GM18519 (cell line): ENCODE data around the gene SCGB1A1.

ENCODE experiments used
- ATAC-seq: cut with Tn5 transposase; IDR thresholded peaks from one replicate; pipeline ENCODE4 v1.9.1; 2021; ENCODE audit warnings: mild to moderate bottlenecking, moderate library complexity; ENCODE audit not compliant: unreplicated experiment, low FRiP score

SCGB1A1 gene

GRCh38 chr11:62419314-62419929, 589 bp downstream of the SCGB1A1 start:
- ATAC-seq: no peak

GRCh38 chr11:62419943-62420342, 1.1 kb downstream of the SCGB1A1 start:
- ATAC-seq: no peak

- no peak for ATAC-seq
These were observed 2.0 kb downstream of the SCGB1A1 start for GRCh38 chr11:62420882-62421281.

- no peak for ATAC-seq
These were observed 3.2 kb downstream of the SCGB1A1 start for GRCh38 chr11:62421996-62422395.

DNA sequence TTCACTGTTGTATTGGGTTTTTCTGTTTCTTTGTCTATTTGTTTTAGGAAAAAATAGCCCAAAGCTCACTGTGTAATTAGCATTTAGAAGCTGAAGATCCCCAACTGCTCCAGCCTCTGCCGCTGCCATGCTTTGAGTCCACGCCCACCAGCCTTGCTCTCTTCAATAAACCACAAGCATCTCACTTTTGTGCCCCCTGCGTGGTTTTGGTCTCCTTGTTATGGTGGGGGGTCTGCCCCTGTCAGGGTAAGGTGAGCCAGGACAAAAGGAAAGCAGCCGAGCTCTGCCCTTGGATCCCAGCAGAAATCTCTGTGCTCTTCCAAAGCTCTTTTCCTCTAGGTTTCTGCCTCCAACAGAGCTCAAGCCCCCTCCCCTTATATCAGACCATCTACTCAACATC, 4.2 kb downstream of the SCGB1A1 start:
- no peak for ATAC-seq

- no peak for ATAC-seq
These were observed 8.9 kb downstream of the SCGB1A1 start for GRCh38 chr11:62427630-62428233.

- ATAC-seq: no peak
These were observed 10.2 kb downstream of the SCGB1A1 start for GRCh38 chr11:62428871-62429560.

DNA sequence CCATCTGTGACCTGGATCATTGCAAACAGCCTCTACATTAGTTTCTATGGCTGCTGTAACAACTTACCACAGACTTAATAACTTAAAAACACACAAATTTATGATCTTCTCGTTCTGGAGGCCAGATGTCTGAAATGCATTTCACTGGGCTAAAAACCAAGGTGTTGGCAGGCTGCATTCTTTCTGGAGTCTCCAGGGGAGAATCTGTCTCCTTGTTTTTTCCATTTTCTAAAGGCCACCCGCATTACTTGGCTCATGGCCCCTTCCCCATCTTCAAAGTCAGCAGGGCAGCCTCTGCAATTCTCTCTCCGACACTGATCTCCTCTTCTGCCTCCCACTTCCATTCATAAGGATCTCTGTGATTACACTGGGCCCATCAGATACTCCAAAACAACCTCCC, 11.6 kb downstream of the SCGB1A1 start:
- no peak for ATAC-seq

- no peak for ATAC-seq
These were observed 12.5 kb downstream of the SCGB1A1 start for GRCh38 chr11:62431171-62431901.

DNA sequence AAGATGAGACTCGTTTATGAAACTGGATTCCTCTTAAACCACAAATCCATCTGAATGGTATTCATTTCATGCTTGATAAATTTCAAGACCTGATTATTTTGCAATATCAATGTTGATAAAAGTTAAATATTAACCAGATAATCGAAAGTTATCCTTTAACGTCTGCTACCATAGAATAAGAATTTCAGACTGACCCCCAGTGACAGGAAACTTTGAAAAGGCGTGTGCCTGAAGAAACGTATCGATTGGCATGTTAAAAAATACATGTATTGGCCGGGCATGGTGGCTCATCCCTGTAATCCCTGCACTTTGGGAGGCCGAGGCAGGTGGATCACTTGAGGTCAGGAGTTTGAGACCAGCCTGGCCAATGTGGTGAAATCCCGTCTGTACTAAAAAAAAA, 13.9 kb downstream of the SCGB1A1 start:
- no peak for ATAC-seq

GRCh38 chr11:62433141-62433903, 14.5 kb downstream of the SCGB1A1 start:
- no peak for ATAC-seq

DNA sequence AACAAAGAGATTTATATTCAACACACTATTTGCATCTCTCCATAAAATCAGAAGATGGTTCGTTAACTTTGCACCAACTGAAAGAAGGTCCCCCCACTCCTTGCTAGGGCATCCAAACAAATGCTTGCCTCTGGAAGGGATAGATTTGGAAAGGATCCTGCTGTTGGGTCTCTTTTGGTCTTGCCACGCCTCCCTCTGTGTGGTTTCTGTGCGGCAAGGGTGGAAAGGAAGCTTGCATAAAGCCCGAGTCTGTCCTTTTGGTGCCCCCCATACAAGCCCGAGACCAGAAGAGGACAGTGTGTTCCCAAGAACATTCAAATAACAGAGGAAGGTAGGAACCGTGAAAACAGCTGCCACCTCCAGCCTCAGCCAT, 15.1 kb downstream of the SCGB1A1 start:
- no peak for ATAC-seq

- ATAC-seq: no peak
These were observed 17.2 kb downstream of the SCGB1A1 start for GRCh38 chr11:62435846-62436660.

GRCh38 chr11:62437616-62438015, 18.8 kb downstream of the SCGB1A1 start:
- ATAC-seq: no peak

- no peak for ATAC-seq
These were observed 19.8 kb downstream of the SCGB1A1 start for GRCh38 chr11:62438641-62439040.

- no peak for ATAC-seq
These were observed 21.2 kb downstream of the SCGB1A1 start for GRCh38 chr11:62439785-62440602.

- no peak for ATAC-seq
These were observed 24.8 kb downstream of the SCGB1A1 start for GRCh38 chr11:62443390-62444235.

DNA sequence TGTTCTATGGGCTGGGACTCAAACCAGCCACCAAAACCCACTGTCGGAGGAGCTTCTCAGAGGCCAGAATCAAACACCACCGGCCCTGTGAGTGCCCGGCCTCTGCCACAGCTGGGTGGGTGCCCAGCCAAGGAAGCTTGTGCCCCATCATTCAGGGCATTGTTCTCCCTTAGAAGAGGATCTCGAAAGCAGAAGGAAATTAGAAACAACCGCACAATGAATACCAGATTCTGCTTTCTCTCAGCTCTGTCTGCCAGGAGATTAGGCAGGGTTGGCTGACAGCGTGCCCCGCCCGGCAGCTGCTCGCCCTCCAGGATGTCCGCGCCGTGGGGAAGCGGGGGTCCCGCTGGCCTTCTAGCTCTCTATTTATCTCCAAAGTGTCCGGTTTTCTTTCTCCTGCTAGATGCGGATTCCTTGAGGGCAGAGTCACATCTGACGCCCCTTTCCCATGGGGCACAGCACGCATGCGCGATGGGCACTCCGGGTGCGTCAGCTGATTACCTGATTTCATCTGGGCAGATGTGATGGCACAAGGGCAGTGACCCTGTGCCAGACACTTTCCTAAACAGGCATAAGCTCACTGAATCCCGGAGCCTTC, 25.5 kb downstream of the SCGB1A1 start:
- no peak for ATAC-seq
